Endodermal cell (in vitro differentiated cells): ENCODE results near the gene EXOC3L4. TPM values are rescaled to one million over a fixed set of nuclear protein-coding genes. Genes with fewer than 3 reads are reported as not detected.

Experiments used
- DNase-seq: peaks from one replicate; pipeline ENCODE4 v3.0.0-alpha.2; 2017
- H3K27ac ChIP-seq: 2 replicates; pipeline ENCODE4 v1.5.1; 2013; ENCODE audit warnings: mild to moderate bottlenecking, low read depth, low read length, moderate library complexity
- H3K27me3 ChIP-seq: 2 replicates; pipeline ENCODE4 v1.6.1; 2013; ENCODE audit warnings: mild to moderate bottlenecking, low read length, moderate library complexity; ENCODE audit not compliant: insufficient read depth, control insufficient read depth, poor library complexity, severe bottlenecking
- H3K36me3 ChIP-seq: 2 replicates; pipeline ENCODE4 v1.7.0; 2013; ENCODE audit warnings: mild to moderate bottlenecking, low read length, moderate library complexity; ENCODE audit not compliant: control insufficient read depth, insufficient read depth
- H3K4me1 ChIP-seq: one replicate; pipeline ENCODE4 v1.7.0; 2013; ENCODE audit warnings: low read length; ENCODE audit not compliant: control insufficient read depth, insufficient read depth
- H3K4me3 ChIP-seq: 2 replicates; pipeline ENCODE4 v1.5.1; 2013; ENCODE audit warnings: mild to moderate bottlenecking, low read length, moderate library complexity
- H3K9ac ChIP-seq: 2 replicates; pipeline ENCODE4 v1.6.1; 2013; ENCODE audit warnings: mild to moderate bottlenecking, low read length, moderate library complexity; ENCODE audit not compliant: poor library complexity, severe bottlenecking; ENCODE audit errors: extremely low read depth
- H3K9me3 ChIP-seq: 2 replicates; pipeline ENCODE4 v1.6.1; 2013; ENCODE audit warnings: mild to moderate bottlenecking, low read length, moderate library complexity; ENCODE audit not compliant: control insufficient read depth
- H3K27ac Mint-ChIP-seq: 2 replicates; pipeline ENCODE4 v1.8.0; 2020; ENCODE audit warnings: mixed read lengths
- H3K27me3 Mint-ChIP-seq: 2 replicates; pipeline ENCODE4 v1.8.0; 2021; ENCODE audit warnings: mild to moderate bottlenecking, mixed read lengths; ENCODE audit not compliant: insufficient read depth
- H3K36me3 Mint-ChIP-seq: 2 replicates; pipeline ENCODE4 v1.8.0; 2020; ENCODE audit warnings: low read depth, mixed read lengths
- H3K4me1 Mint-ChIP-seq: 2 replicates; pipeline ENCODE4 v1.8.0; 2020; ENCODE audit warnings: mixed read lengths
- H3K4me3 Mint-ChIP-seq: 2 replicates; pipeline ENCODE4 v1.8.0; 2020; ENCODE audit warnings: mild to moderate bottlenecking, moderate library complexity, mixed read lengths
- H3K9me3 Mint-ChIP-seq: 2 replicates; pipeline ENCODE4 v1.8.0; 2020; ENCODE audit warnings: mild to moderate bottlenecking, mixed read lengths
- CTCF ChIP-seq: fragments of 200-600 bp; sonication (generic); conservative IDR thresholded peaks from 2 replicates; pipeline ENCODE4 v1.5.0; 2021; ENCODE audit warnings: antibody characterized with exemption, mild to moderate bottlenecking
- WGBS, 2 experiments: methylation state at CpG; one replicate each; pipeline versions ENCODE4 v1.1.5 to v1.1.7; 2013; ENCODE audit warnings: missing lambda C conversion rate in 2 of 2, mixed read lengths in 1 of 2; ENCODE audit not compliant: insufficient coverage in 1 of 2, insufficient read length in 1 of 2; 5-methylcytosine and 5-hydroxymethylcytosine counted together
- total RNA-seq, 2 donors: library from RNA; stranded (reverse); fragmentation: NEBNext Ultra II Directional in 1 of 2; extraction: Animal tissue kit (Norgen Biotek cat#: 25700) in 1 of 2; gene quantifications; 2 replicates in 1 of 2; 3 replicates in 1 of 2; pipeline ENCODE4 v1.2.1, GENCODE V29; 2021

EXOC3L4 gene
- total RNA-seq, 2 donors from 2014 or later: 2.5 to 3.6 TPM

GRCh38 chr14:103105580-103106150 is 11.1 kb downstream of the EXOC3L4 start:
- Histone ChIP-seq H3K9me3 (no peaks in the 10 kb centered on the region), H3K27ac (no peak overlapping the region), H3K36me3 (no peaks in the 10 kb centered on the region), H3K4me3 (no peak overlapping the region), H3K9ac (no peak overlapping the region), H3K4me1 (peaks cover 3% of the 10 kb centered on the region), H3K27me3 (peaks cover 26% of the 10 kb centered on the region)
- Mint-ChIP-seq H3K4me3 (no peak overlapping the region), H3K4me1 (peaks cover 13% of the 10 kb centered on the region), H3K27me3 (peaks cover 52% of the 10 kb centered on the region), H3K27ac (no peak overlapping the region), H3K36me3 (no peaks in the 10 kb centered on the region), H3K9me3 (peaks cover 3% of the 10 kb centered on the region)
- WGBS, 2 experiments: 82 to 88% methylated on average over 9 of the region's 9 CpGs
- peak; percentile 26 for TF ChIP-seq CTCF
- DNase-seq: peak; percentile 66

GRCh38 chr14:103107455-103107854 is 12.9 kb downstream of the EXOC3L4 start:
- peaks cover 38% of the 10 kb centered on the region for H3K27me3 Mint-ChIP-seq
- H3K4me1 ChIP-seq: peaks cover 5% of the 10 kb centered on the region
- no peaks in the 10 kb centered on the region for H3K36me3 ChIP-seq
- TF ChIP-seq CTCF: no peak
- H3K9ac ChIP-seq: no peak overlapping the region
- H3K4me3 ChIP-seq: no peak overlapping the region
- H3K4me1 Mint-ChIP-seq: peaks cover 16% of the 10 kb centered on the region
- peaks cover 25% of the 10 kb centered on the region for H3K27me3 ChIP-seq
- no peak overlapping the region for H3K27ac ChIP-seq
- 96 to 99% methylated on average over 21 to 23 of the region's 23 CpGs for WGBS, 2 experiments
- H3K9me3 Mint-ChIP-seq: peaks cover 3% of the 10 kb centered on the region
- no peaks in the 10 kb centered on the region for H3K36me3 Mint-ChIP-seq
- H3K4me3 Mint-ChIP-seq: no peak overlapping the region
- H3K27ac Mint-ChIP-seq: no peak overlapping the region
- DNase-seq: no peak
- no peaks in the 10 kb centered on the region for H3K9me3 ChIP-seq

GRCh38 chr14:103107941-103108748 is 13.6 kb downstream of the EXOC3L4 start:
- Mint-ChIP-seq H3K4me3 (no peak overlapping the region), H3K27me3 (peaks cover 31% of the 10 kb centered on the region), H3K36me3 (no peaks in the 10 kb centered on the region), H3K4me1 (peaks cover 16% of the 10 kb centered on the region), H3K27ac (no peak overlapping the region), H3K9me3 (peaks cover 3% of the 10 kb centered on the region)
- Histone ChIP-seq H3K4me1 (peaks cover 5% of the 10 kb centered on the region), H3K27me3 (peaks cover 18% of the 10 kb centered on the region), H3K9ac (no peak overlapping the region), H3K36me3 (no peaks in the 10 kb centered on the region), H3K9me3 (no peaks in the 10 kb centered on the region), H3K27ac (no peak overlapping the region), H3K4me3 (no peak overlapping the region)
- 60 to 83% methylated on average over 15 to 28 of the region's 28 CpGs for WGBS, 2 experiments
- DNase-seq: peak; percentile 67
- no peak for TF ChIP-seq CTCF
